HG03469 (cell line): ENCODE measurements around the gene LIMS1.
"Not testable (repeated sequence)": the region's sequence is repeated elsewhere in the genome, so short reads cannot be mapped to it uniquely, and the experiment has no call there.

Experiments
- ATAC-seq: cut with Tn5 transposase; IDR thresholded peaks from one replicate; pipeline ENCODE4 v1.9.1; 2021; ENCODE audit warnings: mild to moderate bottlenecking, moderate library complexity, moderate number of reproducible peaks; ENCODE audit not compliant: unreplicated experiment

Gene LIMS1

DNA sequence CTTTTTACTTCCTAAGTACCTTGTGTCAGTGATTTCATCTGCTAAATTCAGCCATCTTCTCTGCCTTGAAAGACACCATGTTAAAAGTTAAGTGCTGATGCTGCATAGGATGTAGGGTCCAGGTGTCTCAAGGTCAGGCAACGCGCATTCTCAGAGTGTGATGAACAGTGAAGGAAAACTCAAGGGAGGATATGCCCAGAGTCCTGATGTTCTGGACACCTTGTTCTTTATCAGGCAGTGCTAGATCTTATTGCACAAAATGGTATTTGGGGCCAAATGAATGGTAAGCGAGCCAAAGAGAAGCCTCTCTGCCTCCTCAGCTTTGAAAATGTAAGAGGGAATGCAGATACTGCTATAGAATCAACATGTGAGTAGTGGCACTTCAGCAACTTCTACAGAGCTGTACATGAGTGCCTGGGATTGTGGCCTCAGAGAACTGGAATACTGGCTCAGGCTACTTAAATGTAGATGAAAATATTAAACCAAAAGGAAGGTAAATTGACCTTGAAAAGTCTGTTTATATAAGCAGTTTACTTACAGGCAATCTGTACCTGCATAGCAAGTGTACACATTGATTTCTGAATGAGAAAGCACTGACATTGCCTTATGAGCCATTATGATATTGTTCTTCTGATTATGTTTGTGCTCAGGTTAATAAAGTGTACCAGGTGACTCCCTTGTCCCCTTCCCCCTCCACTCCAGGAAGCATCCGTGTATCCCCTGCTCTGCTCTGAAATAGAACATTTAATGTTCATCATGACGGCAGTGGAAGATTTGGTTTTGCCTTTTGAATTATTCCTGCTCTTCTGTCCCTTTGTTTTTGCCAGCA, 98.3 kb downstream of the LIMS1 start:
- ATAC-seq: no peak

DNA sequence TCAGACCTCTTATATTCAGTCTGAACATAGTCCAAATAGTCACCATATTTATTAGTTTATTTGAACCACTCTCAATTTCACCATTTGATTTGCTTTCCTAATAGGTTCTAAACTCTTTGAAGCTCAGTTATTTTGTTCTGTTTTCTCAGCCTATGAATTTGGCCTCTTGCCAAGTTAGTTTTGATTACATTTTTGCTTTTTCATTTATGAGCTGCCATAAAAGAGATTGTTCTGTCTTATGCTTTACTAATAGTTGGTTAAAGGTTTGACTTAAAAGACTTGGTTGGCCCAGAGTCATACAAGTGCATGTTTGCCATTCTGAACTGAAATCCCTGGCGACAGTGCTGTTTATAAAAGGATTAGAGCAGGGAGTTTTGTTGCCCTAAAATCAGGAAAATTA, 99.1 kb downstream of the LIMS1 start:
- no peak for ATAC-seq

DNA sequence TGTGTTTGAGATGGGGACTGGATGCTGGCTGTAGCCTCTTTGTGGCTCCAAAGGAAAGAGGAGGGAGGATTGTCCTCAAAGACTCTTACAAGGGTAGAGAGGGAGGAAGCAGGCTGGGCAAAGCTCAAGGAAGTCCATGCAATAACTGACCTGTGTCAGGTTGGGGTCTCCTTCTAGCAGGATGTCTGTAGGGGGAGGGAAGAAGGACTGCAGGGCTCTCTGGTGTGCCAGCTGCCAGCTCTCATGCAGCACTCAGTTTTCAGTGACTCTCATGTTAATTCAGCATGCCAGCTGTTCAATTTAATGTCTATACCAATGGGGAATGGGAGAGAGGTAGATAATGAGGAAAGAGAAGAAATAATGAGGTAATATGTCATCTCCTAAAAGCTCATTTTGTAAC, 99.7 kb downstream of the LIMS1 start:
- no peak for ATAC-seq

DNA sequence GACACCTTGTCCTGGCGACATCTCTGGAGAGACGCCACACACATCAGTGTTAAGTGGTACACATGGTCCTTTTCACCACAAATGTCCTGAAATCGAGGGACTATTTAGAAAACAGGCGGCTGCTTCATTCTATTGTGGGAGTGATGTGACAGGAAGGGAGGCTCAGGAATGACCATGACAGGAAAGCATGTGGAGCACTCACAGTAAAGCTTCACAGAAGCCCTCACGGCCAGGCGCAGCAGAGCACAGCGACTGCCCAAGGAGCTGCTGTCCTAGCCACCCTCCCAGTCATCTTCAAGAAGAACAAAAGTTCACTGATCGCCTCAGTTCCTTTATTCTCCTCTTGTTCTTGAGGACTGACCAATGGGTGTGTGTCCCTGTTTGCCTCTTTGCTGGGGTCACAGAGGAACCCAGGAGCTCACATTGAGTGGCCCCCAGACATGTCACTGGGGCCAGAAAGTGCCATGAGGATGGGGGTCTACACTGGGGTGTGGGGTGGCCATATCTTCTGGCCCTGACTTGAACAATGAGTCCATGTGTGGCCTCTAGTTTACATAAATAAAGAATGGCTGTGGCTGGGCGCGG, 100.4 kb downstream of the LIMS1 start:
- no peak for ATAC-seq

DNA sequence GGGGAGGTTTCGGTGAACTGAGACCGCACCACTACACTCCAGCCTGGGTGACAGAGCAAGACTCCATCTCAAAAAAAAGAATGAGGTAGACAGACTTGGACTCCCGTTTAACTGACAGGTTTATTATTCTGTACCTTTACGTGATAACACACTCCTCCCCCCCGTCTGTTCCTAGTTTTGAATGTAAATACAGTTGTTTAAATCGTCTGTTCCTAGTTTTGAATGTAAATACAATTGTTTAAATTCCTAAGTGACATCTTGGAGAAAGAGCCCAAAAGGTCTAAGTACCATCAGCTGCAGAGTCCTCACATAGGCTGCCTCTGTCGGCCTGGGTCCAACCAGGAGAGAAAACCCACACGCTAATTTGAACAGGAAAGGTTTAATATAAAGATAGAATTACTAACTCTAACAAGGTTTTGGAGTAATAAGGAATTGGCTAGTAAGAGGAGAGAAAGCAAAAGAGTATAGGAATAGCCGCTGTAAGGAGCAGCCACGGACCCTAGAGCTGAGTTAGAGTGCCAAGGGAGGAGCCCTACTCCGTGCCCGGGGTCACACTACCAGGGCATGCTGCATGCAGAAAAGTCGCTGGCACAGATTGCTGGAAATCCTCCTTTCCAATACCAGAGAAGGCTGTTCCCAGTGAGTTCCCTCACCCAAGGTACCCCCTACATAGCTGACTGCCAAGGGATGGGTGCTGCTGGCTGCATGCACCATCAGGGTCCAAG, 101.5 kb downstream of the LIMS1 start:
- no peak for ATAC-seq

DNA sequence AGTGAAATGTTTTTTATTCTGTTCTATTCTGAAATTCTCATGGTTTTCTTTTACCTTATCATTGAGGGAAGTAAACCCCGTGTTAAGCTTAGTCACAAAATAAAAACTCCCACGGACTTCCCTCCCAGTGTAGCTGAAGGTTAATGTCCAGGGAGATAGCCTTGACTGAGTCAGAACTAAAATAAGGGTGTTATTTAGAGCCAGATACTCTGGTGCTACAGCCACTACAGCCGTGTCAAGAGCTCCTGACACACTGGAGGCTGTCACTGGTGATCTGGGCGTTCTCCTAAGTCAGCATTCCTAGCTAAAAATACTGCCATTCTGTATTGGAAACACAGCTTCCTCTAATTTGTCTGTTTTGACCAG, 103.0 kb downstream of the LIMS1 start:
- ATAC-seq: no peak

DNA sequence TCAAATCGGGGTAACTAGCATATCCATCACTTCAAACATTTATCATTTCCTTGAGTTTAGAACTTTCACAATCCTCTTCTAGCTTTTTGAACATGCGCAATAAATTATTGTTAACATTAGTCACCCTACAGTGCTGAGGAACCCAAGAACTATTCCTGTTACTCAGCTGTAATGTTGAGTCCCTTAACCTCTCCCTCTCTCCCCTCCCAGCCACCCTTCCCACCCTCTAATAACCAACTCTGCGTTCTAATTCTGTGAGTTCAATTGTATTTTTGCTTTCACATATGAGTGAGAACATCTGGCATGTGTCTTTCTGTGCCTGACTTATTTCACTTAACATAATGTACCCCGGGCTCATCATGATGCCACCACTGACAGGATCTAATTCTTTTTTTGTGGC, 106.5 kb downstream of the LIMS1 start:
- no peak for ATAC-seq

DNA sequence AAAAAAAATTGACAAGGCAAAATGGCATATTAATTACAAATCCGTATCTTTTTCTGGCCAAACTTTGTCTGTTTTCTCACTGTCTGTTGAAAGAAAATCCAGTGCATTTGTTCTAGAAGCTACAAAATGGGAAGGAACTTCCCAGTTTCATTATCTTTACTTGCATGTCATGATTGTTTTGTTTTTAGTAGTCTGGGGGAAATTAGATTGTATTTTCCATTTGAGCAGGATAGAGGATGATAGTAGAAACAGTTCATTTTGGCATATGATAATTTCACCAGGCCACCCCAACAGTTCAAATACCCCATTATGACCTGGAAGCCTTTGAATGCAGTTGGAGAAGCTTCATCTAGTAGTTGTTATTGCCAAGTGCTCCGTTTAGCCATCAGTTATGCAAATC, 107.5 kb downstream of the LIMS1 start:
- ATAC-seq: no peak

DNA sequence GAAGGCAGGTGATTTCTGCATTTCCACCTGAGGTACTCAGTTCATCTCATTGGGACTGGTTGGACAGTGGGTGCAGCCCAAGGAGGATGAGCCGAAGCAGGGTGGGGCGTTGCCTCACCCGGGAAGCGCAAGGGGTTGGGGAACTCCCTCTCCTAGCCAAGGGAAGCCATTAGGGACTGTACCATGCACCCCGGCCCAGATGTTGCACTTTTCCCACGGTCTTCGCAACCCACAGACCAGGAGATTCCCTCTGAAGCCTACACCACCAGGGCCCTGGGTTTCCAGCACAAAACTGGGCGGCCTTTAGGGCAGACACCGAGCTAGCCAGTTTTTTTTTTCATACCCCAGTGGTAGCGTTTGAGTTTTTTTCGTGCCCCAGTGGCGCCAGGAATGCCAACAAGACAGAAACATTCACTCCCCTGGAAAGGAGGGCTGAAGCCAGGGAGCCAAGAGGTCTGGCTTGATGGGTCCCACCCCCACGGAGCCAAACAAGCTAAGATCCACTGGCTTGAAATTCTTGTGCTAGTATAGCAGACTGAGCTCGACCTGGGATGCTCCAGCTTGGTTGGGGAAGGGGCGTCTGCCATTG, 109.1 kb downstream of the LIMS1 start:
- no peak for ATAC-seq

DNA sequence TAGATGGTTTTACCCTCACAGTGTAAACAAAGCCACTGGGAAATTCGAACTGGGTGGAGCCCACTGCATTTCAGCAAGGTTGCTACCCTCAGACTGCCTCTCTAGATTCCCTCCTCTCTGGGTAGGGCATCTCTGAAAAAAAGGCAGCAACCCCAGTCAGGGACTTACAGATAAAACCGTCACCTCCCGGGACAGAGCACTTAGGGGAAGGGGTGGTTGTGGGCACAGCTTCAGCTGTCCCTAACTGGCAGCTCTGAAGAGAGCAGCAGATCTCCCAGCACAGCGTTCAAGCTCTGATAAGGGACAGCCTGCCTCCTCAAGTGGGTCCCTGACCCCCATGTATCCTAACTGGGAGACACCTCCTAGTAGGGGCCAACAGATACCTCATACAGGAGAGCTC, 109.6 kb downstream of the LIMS1 start:
- ATAC-seq: not testable (repeated sequence)

DNA sequence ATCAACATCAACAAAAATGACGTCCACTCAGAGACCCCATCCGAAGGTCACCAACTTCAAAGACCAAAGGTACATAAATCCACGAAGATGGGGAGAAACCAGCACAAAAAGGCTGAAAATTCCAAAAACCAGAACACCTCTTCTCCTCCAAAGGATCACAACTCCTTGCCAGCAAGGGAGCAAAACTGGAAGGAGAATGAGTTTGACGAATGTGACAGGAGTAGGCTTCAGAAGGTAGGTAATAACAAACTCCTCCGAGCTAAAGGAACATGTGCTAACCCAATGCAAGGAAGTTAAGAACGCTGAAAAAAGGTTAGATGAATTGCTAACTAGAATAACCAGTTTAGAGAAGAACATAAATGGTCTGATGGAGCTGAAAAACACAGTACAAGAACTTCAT, 110.2 kb downstream of the LIMS1 start:
- ATAC-seq: not testable (repeated sequence)

DNA sequence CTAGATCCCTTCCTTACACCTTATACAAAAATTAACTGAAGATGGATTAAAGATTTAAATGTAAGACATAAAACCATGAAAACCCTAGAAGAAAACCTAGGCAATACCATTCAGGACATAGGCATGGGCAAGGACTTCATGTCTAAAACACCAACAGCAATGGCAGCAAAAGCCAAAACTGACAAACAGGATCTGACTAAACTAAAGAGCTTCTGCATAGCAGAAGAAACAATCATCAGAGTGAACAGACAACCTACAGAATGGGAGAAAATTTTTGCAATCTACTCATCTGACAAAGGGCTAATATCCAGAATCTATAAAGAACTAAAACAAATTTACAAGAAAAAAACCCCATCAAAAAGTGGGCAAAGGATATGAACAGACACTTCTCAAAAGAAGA, 114.5 kb downstream of the LIMS1 start:
- not testable (repeated sequence) for ATAC-seq

DNA sequence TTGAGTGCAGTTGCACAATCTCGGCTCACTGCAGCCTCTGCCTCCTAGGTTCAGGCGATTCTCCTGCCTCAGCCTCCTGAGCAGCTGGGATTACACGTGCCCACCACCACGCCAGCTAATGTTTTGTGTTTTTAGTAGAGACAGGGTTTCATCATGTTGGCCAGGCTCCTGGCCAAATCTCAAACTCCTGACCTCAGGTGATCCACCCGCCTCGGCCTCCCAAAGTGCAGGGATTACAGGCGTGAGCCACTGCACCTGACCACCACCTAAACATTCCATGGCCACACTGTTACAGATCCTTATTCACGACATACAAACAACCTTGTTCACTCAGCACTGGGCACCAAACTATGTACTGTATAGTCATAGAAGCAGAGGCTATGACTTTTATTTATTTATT, 116.2 kb downstream of the LIMS1 start:
- not testable (repeated sequence) for ATAC-seq

DNA sequence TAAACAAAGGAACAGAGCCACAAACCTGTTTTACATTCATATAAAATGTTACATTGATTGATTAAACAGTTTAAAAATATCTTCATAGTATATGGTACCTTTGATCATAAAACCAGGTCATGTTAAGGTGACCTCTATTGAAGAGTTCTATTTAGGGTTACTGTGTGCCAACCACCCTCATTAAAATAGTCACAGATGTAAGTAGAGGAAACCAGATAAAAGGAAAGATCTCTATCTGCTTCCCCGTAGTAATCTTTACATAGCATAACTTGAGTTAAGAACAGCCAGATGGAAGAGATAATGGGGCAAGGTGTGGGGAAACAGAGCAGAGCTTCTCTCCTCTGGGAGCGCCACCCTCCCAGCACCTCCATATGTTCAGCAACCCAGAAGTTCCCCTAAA, 117.2 kb downstream of the LIMS1 start:
- not testable (repeated sequence) for ATAC-seq

DNA sequence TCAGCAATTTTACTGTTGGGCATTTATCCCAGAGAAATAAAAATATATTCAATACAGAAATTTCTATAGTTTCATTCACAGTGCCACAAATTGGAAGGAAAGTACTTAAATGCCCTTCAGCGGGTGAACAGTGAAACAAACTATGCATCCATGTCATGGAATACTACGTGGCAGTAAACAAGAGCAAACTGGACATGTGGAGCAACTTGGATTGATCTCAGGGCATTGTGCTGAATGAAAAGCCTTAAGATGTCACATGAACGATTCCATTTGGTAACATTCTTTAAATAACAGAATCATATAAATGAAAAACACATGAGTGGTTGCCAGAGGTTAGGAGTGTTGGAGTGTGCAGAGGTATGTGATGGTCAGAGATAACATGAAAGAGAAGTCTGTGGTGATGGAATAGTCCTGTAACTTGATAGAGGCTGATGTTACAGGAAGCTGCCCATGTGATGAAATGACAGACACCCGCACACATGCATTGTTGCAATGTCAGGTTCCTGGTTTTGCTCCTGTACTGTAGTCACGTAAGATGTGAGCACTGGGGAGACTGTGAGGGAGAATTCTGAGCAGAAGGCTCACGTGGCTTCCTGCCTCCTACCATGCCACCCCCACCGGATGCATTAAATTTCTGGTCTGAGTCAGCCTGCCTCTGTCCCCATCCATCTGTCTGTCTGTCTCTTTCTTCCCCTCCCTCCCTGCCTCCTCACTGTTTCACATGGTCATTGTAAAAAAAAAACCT, 118.1 kb downstream of the LIMS1 start:
- peak; percentile 92 for ATAC-seq

DNA sequence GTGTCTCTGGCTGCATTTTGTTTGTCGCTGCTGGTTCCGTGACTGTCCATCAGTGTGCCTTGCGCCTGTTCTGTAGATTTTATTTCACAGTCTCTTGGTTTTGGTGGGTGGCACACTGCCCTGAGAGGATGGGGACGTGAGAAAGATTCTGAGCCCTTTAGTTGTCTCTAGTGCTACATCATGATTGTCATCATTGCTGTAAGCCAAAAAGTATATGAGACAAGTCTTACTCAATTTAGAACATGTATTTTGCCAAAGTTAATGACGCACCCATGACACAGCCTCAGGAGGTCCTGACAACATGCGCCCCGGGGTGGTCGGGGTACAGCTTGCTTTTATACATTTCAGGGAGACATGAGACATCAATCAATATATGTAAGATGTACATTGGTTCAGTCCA, 119.2 kb downstream of the LIMS1 start:
- ATAC-seq: not testable (repeated sequence)

DNA sequence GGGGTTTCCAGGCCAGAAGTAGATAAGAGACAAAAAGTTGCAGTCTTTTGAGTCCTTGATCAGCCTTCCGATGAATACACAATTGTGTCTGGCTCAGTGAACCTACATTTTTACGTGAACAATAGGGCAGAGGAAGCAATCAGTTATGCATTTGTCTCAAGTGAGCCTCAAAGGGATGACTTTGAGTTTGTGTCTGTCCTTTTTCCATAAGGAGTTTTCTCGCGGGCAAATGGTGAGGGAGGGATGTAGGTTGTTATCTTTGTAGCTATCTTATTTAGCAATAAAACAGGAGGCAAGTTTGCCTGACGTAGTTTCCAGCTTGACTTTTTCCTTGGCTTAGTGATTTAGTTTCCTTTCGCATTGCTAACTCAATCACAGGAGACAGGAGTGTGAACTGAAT, 119.6 kb downstream of the LIMS1 start:
- not testable (repeated sequence) for ATAC-seq

DNA sequence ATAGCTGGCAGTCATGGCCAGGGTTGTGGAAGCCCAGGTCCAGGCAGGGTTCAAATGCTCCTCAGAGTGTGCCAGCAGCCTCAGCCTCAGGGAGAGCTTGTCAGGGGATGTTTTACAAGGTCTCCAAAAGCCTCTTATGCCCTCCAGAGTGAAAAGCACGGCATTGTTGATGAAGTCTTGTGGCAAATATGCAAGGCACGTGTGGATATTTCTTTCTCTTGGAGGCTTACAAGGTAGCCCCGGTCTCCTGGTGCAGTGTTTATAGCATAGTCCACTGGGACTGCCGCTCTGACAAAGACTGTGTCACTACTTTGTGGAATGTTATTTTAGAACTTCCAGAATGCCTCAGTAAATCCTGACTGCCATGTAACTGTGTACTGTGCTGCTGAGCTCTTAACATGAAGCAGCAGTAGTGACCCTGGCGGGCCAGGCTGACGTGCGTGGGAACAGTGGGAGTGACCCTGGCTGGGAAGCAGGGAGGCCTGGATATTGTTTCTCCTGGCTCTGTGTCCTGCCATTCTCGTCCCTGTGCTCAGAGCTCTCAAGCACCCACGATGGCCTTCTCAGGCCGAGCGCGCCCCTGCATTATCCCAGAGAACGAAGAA, 120.4 kb downstream of the LIMS1 start:
- not testable (repeated sequence) for ATAC-seq

DNA sequence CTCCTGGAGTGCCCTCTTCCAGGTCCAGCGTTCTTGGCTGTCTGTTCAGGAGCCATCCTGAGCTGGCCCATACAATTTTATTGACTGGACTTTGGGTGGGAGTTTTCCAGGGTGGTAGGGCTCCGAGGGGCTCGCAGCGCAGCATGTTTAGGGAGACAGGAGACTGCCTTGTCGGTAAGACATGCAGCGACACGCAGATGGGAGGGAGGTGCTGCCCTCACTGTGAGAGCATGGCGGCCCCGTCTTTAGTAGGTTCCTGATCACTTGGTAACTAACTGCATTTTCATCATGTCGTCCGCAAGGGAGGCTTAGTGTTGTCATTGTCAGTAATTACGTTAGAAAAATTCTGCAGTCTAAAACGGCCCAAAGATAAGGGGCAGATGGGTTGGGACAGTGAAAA, 121.0 kb downstream of the LIMS1 start:
- ATAC-seq: not testable (repeated sequence)

DNA sequence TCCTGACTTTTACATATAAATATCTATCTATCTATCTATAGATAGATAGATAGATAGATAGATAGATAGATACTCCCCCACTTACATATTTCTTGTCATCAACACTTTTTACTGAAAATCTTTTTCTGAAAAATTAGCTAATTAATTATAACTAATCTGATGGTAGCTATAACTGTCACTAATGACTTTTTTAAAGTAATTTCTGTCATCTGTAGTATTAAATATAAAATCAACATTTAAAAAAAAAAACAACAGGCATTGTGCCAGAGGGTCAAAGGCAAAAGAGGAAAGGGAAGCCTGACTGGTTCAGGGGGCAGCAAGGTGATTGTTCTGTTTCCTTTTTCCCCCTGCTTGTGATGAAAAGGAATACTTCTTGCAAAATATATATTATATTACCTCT, 122.0 kb downstream of the LIMS1 start:
- not testable (repeated sequence) for ATAC-seq
